ENCODE measurements around the gene CBLB.

CBLB gene

GRCh38 chr3:105626739-105627138, 242.1 kb downstream of the CBLB start:
- no peak for DNase-seq

GRCh38 chr3:105622169-105622568, 246.6 kb downstream of the CBLB start:
- no peak for DNase-seq

GRCh38 chr3:105620236-105620635, 248.6 kb downstream of the CBLB start:
- no peak for DNase-seq

- DNase-seq: no peak
These were observed 249.2 kb downstream of the CBLB start for GRCh38 chr3:105619651-105620050.

GRCh38 chr3:105618556-105618955, 250.3 kb downstream of the CBLB start:
- no peak for DNase-seq

- DNase-seq: no peak
These were observed 252.3 kb downstream of the CBLB start for GRCh38 chr3:105616374-105617121.

GRCh38 chr3:105615814-105616213, 253.0 kb downstream of the CBLB start:
- DNase-seq: no peak

GRCh38 chr3:105614288-105615030, 254.4 kb downstream of the CBLB start:
- DNase-seq: no peak

GRCh38 chr3:105613120-105613519, 255.7 kb downstream of the CBLB start:
- peak in 1 of 56 donors; percentile 2 for DNase-seq

- DNase-seq: no peak
These were observed 257.3 kb downstream of the CBLB start for GRCh38 chr3:105611304-105612192.

GRCh38 chr3:105610473-105610872, 258.3 kb downstream of the CBLB start:
- no peak for DNase-seq

GRCh38 chr3:105608623-105609022, 260.2 kb downstream of the CBLB start:
- no peak for DNase-seq

- DNase-seq: no peak
These were observed 262.8 kb downstream of the CBLB start for GRCh38 chr3:105606016-105606415.
